ENCODE results near the gene EXOC4. TPM values are rescaled to one million over a fixed set of nuclear protein-coding genes. Genes with fewer than 3 reads are reported as not detected.
"Not testable (repeated sequence)": the region's sequence is repeated elsewhere in the genome, so short reads cannot be mapped to it uniquely, and the experiment has no call there.

EXOC4 gene
- total and polyA plus RNA-seq, 2 donors (not counting 3 experiments of a cell fraction or from before 2014, with no cell fraction given) = 20.3 to 73.1 TPM

- no peaks in the 10 kb centered on the region for H3K4me1 ChIP-seq (ENCODE audit: control insufficient read depth, extremely low read depth, insufficient read depth, low read length)
- FAIRE-seq (no peak), DNase-seq (ENCODE audit: low read depth, low spot score) (no peak)
- no peak overlapping the region for H2AFZ ChIP-seq (ENCODE audit: low read depth, low read length)
- peaks cover 0 to 3% of the 10 kb centered on the region in 2 experiments for H3K27me3 ChIP-seq (ENCODE audit: control insufficient read depth in 2 of 2, insufficient read depth in 2 of 2, low read length in 2 of 2)
- CTCF ChIA-PET = no interaction called here
- no peak for TF ChIP-seq GATA2 (IDR thresholded peaks at IDR 0.05; ENCODE audit: insufficient read depth, insufficient read length, low read depth, low read length)
- no peak for TF ChIP-seq JUN (IDR thresholded peaks at IDR 0.05; ENCODE audit: borderline replicate concordance, insufficient read depth, insufficient read length, low read depth)
- no peak overlapping the region for H3K27ac ChIP-seq (ENCODE audit: insufficient read depth, low read depth, low read length)
- H3K79me2 ChIP-seq (ENCODE audit: control insufficient read depth, insufficient read depth, low read length) = no peaks in the 10 kb centered on the region
- H3K4me3 ChIP-seq (replicated peaks in 1 of 3; ENCODE audit: insufficient read depth in 1 of 3, low read depth in 1 of 3, low read length in 3 of 3) = no peak overlapping the region
- no peaks in the 10 kb centered on the region for H3K9me3 ChIP-seq (replicated peaks; ENCODE audit: control insufficient read depth, insufficient read depth, low read length)
- H3K9ac ChIP-seq (replicated peaks; ENCODE audit: extremely low read depth, insufficient read depth, low read length) = no peak overlapping the region
- intact Hi-C loops (cut with micrococcal nuclease) = no loop called here
- H3K36me3 ChIP-seq (ENCODE audit: control insufficient read depth in 2 of 2, extremely low read depth in 1 of 2, insufficient read depth in 2 of 2, low read length in 2 of 2) = no peaks in the 10 kb centered on the region
- BruUV-seq (replicated peaks) = no TSS peak
- no peaks in the 10 kb centered on the region for H3K9me1 ChIP-seq (replicated peaks; ENCODE audit: control insufficient read depth, extremely low read depth, insufficient read depth, low read length)
- H4K20me1 ChIP-seq (replicated peaks; ENCODE audit: control insufficient read depth, extremely low read depth, insufficient read depth, low read length) = no peaks in the 10 kb centered on the region
- no peak overlapping the region for H3K4me2 ChIP-seq (ENCODE audit: insufficient read depth, low read length)
- POLR2A ChIA-PET = interaction anchor here (0.7 kb wide), 1 partner anchor 13 kb away, joined by 3 read pairs; no protein-coding TSS in a partner anchor
- dilution Hi-C loops (cut with MboI; ENCODE audit: extremely low pct_ligation_motif_present, low sequenced_read_pairs) = no loop called here
Observed at GRCh38 chr7:133203490-133203889, 49.4 kb upstream of the EXOC4 start.

- FAIRE-seq = peak; percentile 43
- Histone ChIP-seq H3K9me3 (replicated peaks; ENCODE audit: control insufficient read depth, insufficient read depth, low read length) (no peaks in the 10 kb centered on the region), H3K4me3 (replicated peaks in 1 of 3; ENCODE audit: insufficient read depth in 1 of 3, low read depth in 1 of 3, low read length in 3 of 3) (no peak overlapping the region)
Observed at GRCh38 chr7:133207687-133208086, 45.2 kb upstream of the EXOC4 start.

GRCh38 chr7:133210817-133211216 is 42.1 kb upstream of the EXOC4 start:
- H3K9me1 ChIP-seq (replicated peaks; ENCODE audit: control insufficient read depth, extremely low read depth, insufficient read depth, low read length); H3K4me2 ChIP-seq (ENCODE audit: insufficient read depth, low read length); H3K79me2 ChIP-seq (ENCODE audit: control insufficient read depth, insufficient read depth, low read length); dilution Hi-C loops (cut with MboI; ENCODE audit: extremely low pct_ligation_motif_present, low sequenced_read_pairs); H3K36me3 ChIP-seq (ENCODE audit: control insufficient read depth in 2 of 2, extremely low read depth in 1 of 2, insufficient read depth in 2 of 2, low read length in 2 of 2); FAIRE-seq; DNase-seq (ENCODE audit: low read depth, low spot score); H3K4me1 ChIP-seq (ENCODE audit: control insufficient read depth, extremely low read depth, insufficient read depth, low read length); BruUV-seq (replicated peaks); H3K9ac ChIP-seq (replicated peaks; ENCODE audit: extremely low read depth, insufficient read depth, low read length); H3K27ac ChIP-seq (ENCODE audit: insufficient read depth, low read depth, low read length); H3K27me3 ChIP-seq (ENCODE audit: control insufficient read depth in 2 of 2, insufficient read depth in 2 of 2, low read length in 2 of 2); POLR2A ChIA-PET; H3K4me3 ChIP-seq (replicated peaks in 1 of 3; ENCODE audit: insufficient read depth in 1 of 3, low read depth in 1 of 3, low read length in 3 of 3); H2AFZ ChIP-seq (ENCODE audit: low read depth, low read length); intact Hi-C loops (cut with micrococcal nuclease); H4K20me1 ChIP-seq (replicated peaks; ENCODE audit: control insufficient read depth, extremely low read depth, insufficient read depth, low read length); H3K9me3 ChIP-seq (replicated peaks; ENCODE audit: control insufficient read depth, insufficient read depth, low read length): not testable (repeated sequence)
- CTCF ChIA-PET = interaction anchor here (1.1 kb wide), 1 partner anchor 15 kb away, joined by 3 read pairs; no protein-coding TSS in a partner anchor

More at GRCh38 chr7:133207687-133208086, 45.2 kb upstream of the EXOC4 start:
- H4K20me1 ChIP-seq (replicated peaks; ENCODE audit: control insufficient read depth, extremely low read depth, insufficient read depth, low read length) = no peaks in the 10 kb centered on the region
- intact Hi-C loops (cut with micrococcal nuclease) (no loop called here), dilution Hi-C loops (cut with MboI; ENCODE audit: extremely low pct_ligation_motif_present, low sequenced_read_pairs) (no loop called here)
- H3K27me3 ChIP-seq (ENCODE audit: control insufficient read depth in 2 of 2, insufficient read depth in 2 of 2, low read length in 2 of 2) = peaks cover 4 to 9% of the 10 kb centered on the region in 2 experiments
- no peak overlapping the region for H3K9ac ChIP-seq (replicated peaks; ENCODE audit: extremely low read depth, insufficient read depth, low read length)
- POLR2A ChIA-PET = no interaction called here
- no TSS peak for BruUV-seq (replicated peaks)
- no peak overlapping the region for H3K4me2 ChIP-seq (ENCODE audit: insufficient read depth, low read length)
- CTCF ChIA-PET = interaction anchor here (0.6 kb wide), 1 partner anchor 497 kb away, joined by 6 read pairs; no protein-coding TSS in a partner anchor
- no peaks in the 10 kb centered on the region for H3K9me1 ChIP-seq (replicated peaks; ENCODE audit: control insufficient read depth, extremely low read depth, insufficient read depth, low read length)
- H2AFZ ChIP-seq (ENCODE audit: low read depth, low read length) = no peak overlapping the region
- no peaks in the 10 kb centered on the region for H3K36me3 ChIP-seq (ENCODE audit: control insufficient read depth in 2 of 2, extremely low read depth in 1 of 2, insufficient read depth in 2 of 2, low read length in 2 of 2)
- no peak for DNase-seq (ENCODE audit: low read depth, low spot score)
- no peak for TF ChIP-seq POLR2AphosphoS5 (IDR thresholded peaks at IDR 0.05; ENCODE audit: insufficient read depth, low read depth, low read length)
- peak in 1 of 2 donors; percentile 8 for TF ChIP-seq CTCF (IDR thresholded peaks at IDR 0.05; ENCODE audit: extremely low read depth in 1 of 2, insufficient read depth in 1 of 2, low read depth in 1 of 2, low read length in 2 of 2)
- H3K79me2 ChIP-seq (ENCODE audit: control insufficient read depth, insufficient read depth, low read length) = no peaks in the 10 kb centered on the region
- H3K27ac ChIP-seq (ENCODE audit: insufficient read depth, low read depth, low read length) = no peak overlapping the region
- H3K4me1 ChIP-seq (ENCODE audit: control insufficient read depth, extremely low read depth, insufficient read depth, low read length) = no peaks in the 10 kb centered on the region
